ENCODE results near the gene LRRK1. TPM values are rescaled to one million over a fixed set of nuclear protein-coding genes. Genes with fewer than 3 reads are reported as not detected.
A peak's percentile ranks its signal among the peaks of the same experiment; 100 is the strongest.

LRRK1 gene
- total and polyA plus RNA-seq, 8 donors: 4.3 to 19.4 (median 11.1) TPM

DNA sequence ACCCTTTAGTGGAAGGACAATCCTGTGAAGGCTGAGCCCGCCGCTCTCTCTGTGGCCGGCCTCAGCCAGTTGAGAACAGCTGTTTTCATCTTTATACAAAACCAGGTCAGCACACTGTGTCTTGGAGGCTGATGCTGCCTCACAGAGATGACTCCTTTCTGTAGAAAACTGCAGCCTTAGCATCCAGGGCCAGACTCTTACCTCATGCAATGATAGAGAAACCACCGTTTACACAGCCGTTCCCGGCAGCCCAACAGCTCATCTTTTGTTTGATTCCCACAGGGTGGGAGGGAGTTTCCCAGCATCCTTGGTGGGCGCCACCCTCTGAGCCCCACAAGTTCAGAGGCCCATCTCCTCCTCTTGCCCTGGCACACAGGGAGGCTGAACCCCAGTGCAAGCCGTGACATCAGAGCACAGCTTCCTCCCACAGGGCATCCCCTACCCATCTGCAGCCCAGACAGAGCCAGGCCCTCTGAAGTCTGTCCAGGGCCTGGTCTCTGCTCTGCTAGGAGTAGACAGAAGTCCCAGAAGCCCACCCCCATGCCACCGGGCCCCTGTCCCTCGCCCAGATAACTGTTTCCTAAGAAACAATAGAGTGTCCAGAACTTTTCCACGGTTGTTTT, 105.0 kb downstream of the LRRK1 start:
- no peak for TF ChIP-seq CTCF (IDR thresholded peaks at IDR 0.05)
- DNase-seq: peak in 1 of 6 donors; percentile 43
- no peak overlapping the region for H3K4me3 ChIP-seq
- no peaks in the 10 kb centered on the region for H3K27me3 ChIP-seq
- peak in 3 of 4 donors; percentile 43 to 69 (median 63) for ATAC-seq
- H3K36me3 ChIP-seq: peaks cover 0 to 7% (median 0%) of the 10 kb centered on the region in 3 donors
- intact Hi-C loops (cut with DNase I): loop anchor here in 1 of 3 donors (5.0 kb wide), 1 partner anchor 43 kb away; no protein-coding TSS in a partner anchor
- no peaks in the 10 kb centered on the region for H3K4me1 ChIP-seq
- no peak for FAIRE-seq
- WGBS, 2 donors: 78 to 79% methylated on average over 11 of the region's 11 CpGs
- no peaks in the 10 kb centered on the region for H3K9me3 ChIP-seq
- H3K27ac ChIP-seq: peak overlapping the region in 1 of 4 donors; percentile 44

- Histone ChIP-seq H3K4me3 (no peak overlapping the region), H3K27ac (peak overlapping the region in 1 of 4 donors; percentile 44), H3K36me3 (peaks cover 0 to 7% (median 0%) of the 10 kb centered on the region in 3 donors), H3K27me3 (no peaks in the 10 kb centered on the region), H3K4me1 (no peaks in the 10 kb centered on the region), H3K9me3 (no peaks in the 10 kb centered on the region)
- ATAC-seq: no peak
- no peak for TF ChIP-seq CTCF (IDR thresholded peaks at IDR 0.05)
- peak in 2 of 6 donors; percentile 5 to 39 for DNase-seq
- no peak for FAIRE-seq
- intact Hi-C loops (cut with DNase I): loop anchor here in 1 of 3 donors (5.0 kb wide), 1 partner anchor 42 kb away; no protein-coding TSS in a partner anchor
- 88 to 94% methylated on average over 20 of the region's 20 CpGs for WGBS, 2 donors
Measured at GRCh38 chr15:101024706-101025500, 105.7 kb downstream of the LRRK1 start.

DNA sequence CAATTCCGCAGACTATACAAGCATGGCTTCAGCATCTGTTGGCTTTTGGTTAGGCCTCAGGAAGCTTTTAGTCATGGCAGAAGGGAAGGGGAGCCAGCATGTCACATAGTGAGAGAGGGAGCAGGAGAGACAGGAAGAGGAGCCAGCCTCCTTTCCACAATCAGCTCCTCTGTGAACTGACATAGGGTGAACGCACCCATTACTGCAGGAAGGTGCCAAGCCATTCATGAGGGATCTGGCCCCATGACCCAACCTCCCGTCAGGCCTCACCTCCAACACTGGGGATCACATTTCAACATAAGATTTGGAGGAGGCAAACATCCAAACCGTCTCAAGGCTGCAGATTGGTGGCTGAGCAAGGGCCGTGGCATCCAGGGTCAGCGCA, 106.3 kb downstream of the LRRK1 start:
- Histone ChIP-seq H3K36me3 (peaks cover 0 to 7% (median 0%) of the 10 kb centered on the region in 3 donors), H3K27ac (no peak overlapping the region), H3K4me3 (no peak overlapping the region), H3K9me3 (no peaks in the 10 kb centered on the region), H3K4me1 (no peaks in the 10 kb centered on the region), H3K27me3 (no peaks in the 10 kb centered on the region)
- no peak for FAIRE-seq
- no peak for TF ChIP-seq CTCF (IDR thresholded peaks at IDR 0.05)
- 87 to 88% methylated on average over 6 of the region's 6 CpGs for WGBS, 2 donors
- no peak for DNase-seq
- intact Hi-C loops (cut with DNase I): no loop called here
- no peak for ATAC-seq

- H3K36me3 ChIP-seq: peaks cover 0 to 7% (median 0%) of the 10 kb centered on the region in 3 donors
- H3K27me3 ChIP-seq: no peaks in the 10 kb centered on the region
- FAIRE-seq (no peak), ATAC-seq (no peak), DNase-seq (peak in 2 of 6 donors; percentile 5 to 44)
- no peaks in the 10 kb centered on the region for H3K9me3 ChIP-seq
- no peak overlapping the region for H3K4me3 ChIP-seq
- H3K27ac ChIP-seq: no peak overlapping the region
- 87 to 91% methylated on average over 17 of the region's 17 CpGs for WGBS, 2 donors
- TF ChIP-seq CTCF (IDR thresholded peaks at IDR 0.05): no peak
- intact Hi-C loops (cut with DNase I): no loop called here
- H3K4me1 ChIP-seq: no peaks in the 10 kb centered on the region
Measured at GRCh38 chr15:101025896-101026631, 106.9 kb downstream of the LRRK1 start.
